OCI-LY7 (cell line): ENCODE measurements around the gene TSPAN31.

Source experiments
- CTCF ChIP-seq: fragments of 200-600 bp; sonication (generic); conservative IDR thresholded peaks from 2 replicates; pipeline ENCODE4 v1.5.1; 2014; ENCODE audit warnings: mild to moderate bottlenecking, antibody characterized with exemption, low read length, moderate library complexity, mixed read lengths
- EZH2phosphoT487 ChIP-seq: fragments of 200-600 bp; sonication (generic); IDR thresholded peaks from 2 replicates; pipeline ENCODE4 v1.6.1; 2018; ENCODE audit warnings: low read depth, borderline replicate concordance, mild to moderate bottlenecking, mixed run types, antibody characterized with exemption, low read length, moderate library complexity, mixed read lengths

GRCh38 chr12:57751788-57752667, 7.2 kb downstream of the TSPAN31 start, which contains the start of gene CDK4:
- no peak for TF ChIP-seq CTCF
- no peak for TF ChIP-seq EZH2phosphoT487
